H1 (cell line): ENCODE data around the gene IL27RA. TPM values are rescaled to one million over a fixed set of nuclear protein-coding genes. Genes with fewer than 3 reads are reported as not detected.

ENCODE experiments used
- CTCF ChIA-PET: fragments of 300-600 bp; sonication (Branson Sonifier 250); formaldehyde crosslinking; loops from one replicate; lab custom pipeline; 2021; ENCODE audit not compliant: partially characterized antibody; lab: Charles Lee
- POLR2A ChIA-PET: fragments of 300-600 bp; sonication (Branson Sonifier 250); formaldehyde crosslinking; loops from one replicate; lab custom pipeline; 2021; ENCODE audit warnings: inconsistent platforms; ENCODE audit not compliant: partially characterized antibody; lab: Charles Lee
- DNase-seq, 2 experiments: peaks; one replicate each; pipeline versions ENCODE4 v3.0.0 to v3.0.0-alpha.2; 2010 to 2022; ENCODE audit warnings: low spot score in 2 of 2, low read depth in 1 of 2, mixed read lengths in 1 of 2
- FAIRE-seq: peaks from 2 replicates; lab custom pipeline; 2011; peaks lifted over from hg19 to GRCh38; lab: Jason Lieb, UNC
- H2AFZ ChIP-seq: 2 replicates; pipeline ENCODE4 v1.8.1; 2012; ENCODE audit warnings: low read length, inconsistent platforms
- H2AK5ac ChIP-seq: 2 replicates; pipeline ENCODE4 v1.6.1; 2013; ENCODE audit warnings: low read depth, low read length
- H2BK120ac ChIP-seq: replicated peaks from 2 replicates; pipeline ENCODE3; 2013; ENCODE audit warnings: low read depth, low read length, inconsistent platforms
- H2BK12ac ChIP-seq: 2 replicates; pipeline ENCODE4 v1.6.1; 2013; ENCODE audit warnings: low read depth, low read length
- H2BK15ac ChIP-seq: 2 replicates; pipeline ENCODE4 v1.6.1; 2013; ENCODE audit warnings: low read length
- H2BK20ac ChIP-seq: 2 replicates; pipeline ENCODE4 v1.6.1; 2013; ENCODE audit warnings: low read length
- H2BK5ac ChIP-seq: 2 replicates; pipeline ENCODE4 v1.6.1; 2013; ENCODE audit warnings: low read depth, low read length
- H3K14ac ChIP-seq: 2 replicates; pipeline ENCODE4 v1.6.1; 2013; ENCODE audit warnings: inconsistent platforms; ENCODE audit not compliant: insufficient read length
- H3K18ac ChIP-seq: 2 replicates; pipeline ENCODE4 v1.6.1; 2013; ENCODE audit warnings: low read length; ENCODE audit errors: extremely low read depth
- H3K23ac ChIP-seq: 2 replicates; pipeline ENCODE4 v1.6.1; 2013; ENCODE audit warnings: inconsistent platforms; ENCODE audit not compliant: insufficient read length
- H3K23me2 ChIP-seq: 2 replicates; pipeline ENCODE4 v1.6.1; 2013; ENCODE audit warnings: low read depth, low read length
- H3K27ac ChIP-seq: 2 replicates; pipeline ENCODE4 v1.6.1; 2011; ENCODE audit warnings: low read depth, low read length, inconsistent platforms
- H3K27me3 ChIP-seq, 4 experiments: replicated peaks in 1 of 4; 1 replicate in 1 of 4; 2 replicates in 3 of 4; pipeline versions ENCODE4 v1.6.1 to v1.8.1; 2011 to 2013; ENCODE audit warnings: low read length in 3 of 4, mild to moderate bottlenecking in 3 of 4, inconsistent platforms in 2 of 4, mixed read lengths in 2 of 4, moderate library complexity in 1 of 4; ENCODE audit not compliant: control insufficient read depth in 3 of 4, insufficient read depth in 3 of 4; ENCODE audit errors: extremely low read depth in 1 of 4
- H3K36me3 ChIP-seq, 4 experiments: 2 replicates each; pipeline versions ENCODE4 v1.6.1 to v1.8.1; 2011 to 2013; ENCODE audit warnings: mild to moderate bottlenecking in 4 of 4, low read length in 3 of 4, moderate library complexity in 2 of 4, control low read depth in 1 of 4, inconsistent platforms in 1 of 4; ENCODE audit not compliant: insufficient read depth in 4 of 4, control insufficient read depth in 2 of 4
- H3K4ac ChIP-seq: replicated peaks from 2 replicates; pipeline ENCODE3; 2013; ENCODE audit warnings: low read length, low read depth, mixed read lengths, inconsistent platforms; ENCODE audit not compliant: insufficient read length
- H3K4me1 ChIP-seq, 4 experiments: replicated peaks in 1 of 4; 1 replicate in 1 of 4; 2 replicates in 3 of 4; pipeline versions ENCODE4 v1.6.1 to v1.8.1; 2011 to 2013; ENCODE audit warnings: low read length in 3 of 4, inconsistent platforms in 2 of 4, mixed read lengths in 1 of 4; ENCODE audit not compliant: insufficient read depth in 4 of 4, control insufficient read depth in 3 of 4
- H3K4me2 ChIP-seq, 2 experiments: 2 replicates each; pipeline versions ENCODE4 v1.6.1 to v1.8.1; 2011 to 2013; ENCODE audit warnings: low read depth in 2 of 2, low read length in 2 of 2, control low read depth in 1 of 2, inconsistent platforms in 1 of 2, mild to moderate bottlenecking in 1 of 2; ENCODE audit not compliant: insufficient read depth in 1 of 2
- H3K4me3 ChIP-seq, 4 experiments: fragments of 200-600, 300-600 bp in 1 of 4; sonication (generic), shearing (Covaris generic), sonication (Bioruptor Twin) in 1 of 4; 2 replicates each; pipeline versions ENCODE4 v1.5.1 to v1.8.1; 2011 to 2016; ENCODE audit warnings: low read length in 4 of 4, low read depth in 3 of 4, control low read depth in 2 of 4, inconsistent platforms in 2 of 4, mild to moderate bottlenecking in 2 of 4, mixed read lengths in 1 of 4, moderate library complexity in 1 of 4; ENCODE audit not compliant: insufficient read depth in 2 of 4; ENCODE audit errors: extremely low read depth in 1 of 4
- H3K56ac ChIP-seq: replicated peaks from 2 replicates; pipeline ENCODE3; 2013; ENCODE audit warnings: low read depth, mild to moderate bottlenecking, mixed read lengths, low read length, inconsistent platforms; ENCODE audit not compliant: insufficient read length
- H3K79me1 ChIP-seq: 2 replicates; pipeline ENCODE4 v1.6.1; 2013; ENCODE audit warnings: low read depth, low read length, control low read depth
- H3K79me2 ChIP-seq, 2 experiments: 2 replicates each; pipeline versions ENCODE4 v1.6.1 to v1.8.1; 2012 to 2013; ENCODE audit warnings: low read length in 2 of 2, mild to moderate bottlenecking in 2 of 2, inconsistent platforms in 1 of 2; ENCODE audit not compliant: insufficient read depth in 2 of 2, control insufficient read depth in 1 of 2
- H3K9ac ChIP-seq, 4 experiments: replicated peaks in 1 of 4; 1 replicate in 1 of 4; 2 replicates in 3 of 4; pipeline versions ENCODE4 v1.6.1 to v1.8.1; 2011 to 2013; ENCODE audit warnings: low read depth in 3 of 4, low read length in 3 of 4, control low read depth in 2 of 4, mild to moderate bottlenecking in 2 of 4, moderate library complexity in 2 of 4, inconsistent platforms in 1 of 4; ENCODE audit errors: extremely low read depth in 1 of 4
- H3K9me3 ChIP-seq, 2 experiments: 2 replicates each; pipeline versions ENCODE4 v1.6.1 to v1.8.1; 2012 to 2013; ENCODE audit warnings: mild to moderate bottlenecking in 2 of 2, moderate library complexity in 2 of 2, control low read depth in 1 of 2, inconsistent platforms in 1 of 2, low read depth in 1 of 2, low read length in 1 of 2, mixed read lengths in 1 of 2; ENCODE audit not compliant: insufficient read depth in 2 of 2
- H4K20me1 ChIP-seq, 2 experiments: replicated peaks in 1 of 2; 2 replicates each; pipeline versions ENCODE3 to v1.8.1; 2011 to 2013; ENCODE audit warnings: inconsistent platforms in 2 of 2, low read length in 2 of 2, mild to moderate bottlenecking in 1 of 2; ENCODE audit not compliant: insufficient read depth in 2 of 2, control insufficient read depth in 1 of 2
- H4K5ac ChIP-seq: 2 replicates; pipeline ENCODE4 v1.6.1; 2013; ENCODE audit warnings: low read length, low read depth, mixed read lengths, inconsistent platforms; ENCODE audit not compliant: insufficient read length
- H4K8ac ChIP-seq: 2 replicates; pipeline ENCODE4 v1.8.0; 2013; ENCODE audit warnings: mild to moderate bottlenecking, moderate library complexity, low read length, inconsistent platforms; ENCODE audit not compliant: insufficient read depth; ENCODE audit errors: extremely low read depth
- H4K91ac ChIP-seq: replicated peaks from 2 replicates; pipeline ENCODE3; 2013; ENCODE audit warnings: low read length, mixed read lengths, inconsistent platforms; ENCODE audit not compliant: insufficient read length
- ZNF274 ChIP-seq: IDR thresholded peaks from 2 replicates; pipeline ENCODE4 v1.7.0; 2012; ENCODE audit warnings: low read length, borderline replicate concordance; ENCODE audit errors: extremely low read depth
- WGBS, 2 experiments: shearing (Covaris generic) in 1 of 2; methylation state at CpG; one replicate each; pipeline versions ENCODE4 v1.1.6 to v1.1.7; 2013 to 2015; ENCODE audit warnings: low lambda C conversion rate in 2 of 2, mixed read lengths in 2 of 2, inconsistent platforms in 1 of 2, low coverage in 1 of 2, missing lambda C conversion rate in 1 of 2; ENCODE audit not compliant: insufficient replicate concordance in 2 of 2, insufficient coverage in 1 of 2, insufficient read length in 1 of 2; ENCODE audit errors: extremely low coverage in 1 of 2, missing lambda C conversion rate in 1 of 2; 5-methylcytosine and 5-hydroxymethylcytosine counted together
- polyA plus RNA-seq, 7 experiments: library from polyadenylated mRNA; depleted of rRNA in 3 of 7; stranded (reverse) in 5 of 7; unstranded in 2 of 7; fragments of >200 nt in 5 of 7; fragments of 200-250 nt in 2 of 7; gene quantifications; 1 replicate in 5 of 7; 2 replicates in 1 of 7; 4 replicates in 1 of 7; pipeline versions ENCODE4 v1.2.1 to v1.2.3, GENCODE V29; 2011 to 2013; ENCODE audit warnings: missing spikeins in 2 of 7, mixed read lengths in 2 of 7
- total RNA-seq: library from RNA; stranded (reverse); fragmentation: NEBNext Ultra II Directional; extraction: Animal tissue kit (Norgen Biotek cat#: 25700); gene quantifications from 2 replicates; pipeline ENCODE4 v1.2.1, GENCODE V29; 2021

IL27RA gene
- total and polyA plus RNA-seq, 2 of the 8 experiments (the other 6 are each of a cell fraction or from before 2014, with no cell fraction given) = 9.9 to 14.7 TPM

DNA sequence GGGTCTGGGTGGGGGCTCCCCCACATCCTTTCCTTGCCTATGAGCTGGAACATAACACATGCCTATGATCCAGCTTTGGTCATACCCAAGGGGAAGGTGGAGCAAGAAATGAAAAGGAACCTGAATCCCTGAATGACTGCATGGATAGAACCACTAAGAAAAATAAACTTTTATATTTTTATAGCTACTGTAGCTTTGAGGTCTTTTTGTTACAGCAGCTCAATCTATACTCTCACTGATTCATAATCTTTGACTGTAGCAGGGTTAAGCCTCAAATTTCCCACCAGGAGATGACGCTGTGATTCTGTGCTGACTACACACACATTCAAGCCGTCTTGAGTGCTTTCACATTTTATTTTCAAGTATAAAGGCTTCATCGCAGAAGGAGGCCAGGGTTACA lies 21.5 kb downstream of the IL27RA start:
- WGBS, 2 experiments = 91% methylated on average over 3 of the region's 3 CpGs; no CpG with 5 or more reads in 1 of the 2 experiments

More for the DNA sequence above, 21.5 kb downstream of the IL27RA start:
- no peak overlapping the region for H3K4me2 ChIP-seq
- H3K23me2 ChIP-seq = peaks cover 7% of the 10 kb centered on the region; the same call in 1 of the 2 replicates
- H2BK20ac ChIP-seq = no peak overlapping the region
- no peak overlapping the region for H4K5ac ChIP-seq
- no peak overlapping the region for H3K56ac ChIP-seq
- no peak for FAIRE-seq
- H3K79me1 ChIP-seq = no peaks in the 10 kb centered on the region
- H3K23ac ChIP-seq = no peak overlapping the region
- no peaks in the 10 kb centered on the region for H3K36me3 ChIP-seq
- H3K9ac ChIP-seq = no peak overlapping the region
- H4K20me1 ChIP-seq = no peaks in the 10 kb centered on the region
- no peak overlapping the region for H3K27ac ChIP-seq
- no peak overlapping the region for H3K14ac ChIP-seq
- H2BK120ac ChIP-seq = no peak overlapping the region
- no peak overlapping the region for H4K8ac ChIP-seq
- no peaks in the 10 kb centered on the region; a peak in 1 of 4 replicates for H3K9me3 ChIP-seq
- no peak overlapping the region for H2AK5ac ChIP-seq
- peaks cover 0 to 3% (median 1%) of the 10 kb centered on the region in 4 experiments; a peak in 4 of 7 replicates for H3K27me3 ChIP-seq
- no peak for TF ChIP-seq ZNF274
- TF ChIP-seq, all 59 proteins: peak for 0
- ChIA-PET CTCF (interaction anchor here (0.5 to 9.9 kb wide), 11 partner anchors 12 to 174 kb away, joined by 3 to 66 read pairs (median 5); partner anchors contain the start of genes IL27RA and MISP3), POLR2A (interaction anchor here (1.1 to 1.8 kb wide), 3 partner anchors 8 to 91 kb away, joined by 3 to 5 read pairs (median 4); partner anchors contain the start of gene RFX1)
- Histone ChIP-seq H3K4ac (no peak overlapping the region), H2AFZ (no peak overlapping the region), H3K79me2 (no peaks in the 10 kb centered on the region), H4K91ac (no peak overlapping the region), H2BK5ac (no peak overlapping the region), H3K18ac (no peak overlapping the region), H3K4me3 (no peak overlapping the region), H2BK12ac (no peak overlapping the region), H2BK15ac (no peak overlapping the region), H3K4me1 (peaks cover 0 to 4% (median under 1%) of the 10 kb centered on the region in 4 experiments; a peak in 2 of 7 replicates)
- DNase-seq = no peak
